Retinal pigment epithelial cell (primary cell): Measurements from ENCODE around the gene ABCD4.

Experiments
- DNase-seq: peaks from one replicate; pipeline ENCODE4 v3.0.0-alpha.2; 2010; ENCODE audit warnings: low read depth
- H3K4me3 ChIP-seq: 2 replicates; pipeline ENCODE4 v1.5.1; 2011; ENCODE audit warnings: mild to moderate bottlenecking, low read length, control low read depth, moderate library complexity
- TF ChIP-seq, protein P1 (sequence below): conservative IDR thresholded peaks from 2 replicates; pipeline ENCODE4 v1.5.1; 2011; ENCODE audit warnings: low read depth, low read length, control low read depth, inconsistent platforms

The ABCD4 gene

GRCh38 chr14:74241652-74242017, 61.1 kb downstream of the ABCD4 start:
- no peak overlapping the region for H3K4me3 ChIP-seq
- TF ChIP-seq, protein P1, sequence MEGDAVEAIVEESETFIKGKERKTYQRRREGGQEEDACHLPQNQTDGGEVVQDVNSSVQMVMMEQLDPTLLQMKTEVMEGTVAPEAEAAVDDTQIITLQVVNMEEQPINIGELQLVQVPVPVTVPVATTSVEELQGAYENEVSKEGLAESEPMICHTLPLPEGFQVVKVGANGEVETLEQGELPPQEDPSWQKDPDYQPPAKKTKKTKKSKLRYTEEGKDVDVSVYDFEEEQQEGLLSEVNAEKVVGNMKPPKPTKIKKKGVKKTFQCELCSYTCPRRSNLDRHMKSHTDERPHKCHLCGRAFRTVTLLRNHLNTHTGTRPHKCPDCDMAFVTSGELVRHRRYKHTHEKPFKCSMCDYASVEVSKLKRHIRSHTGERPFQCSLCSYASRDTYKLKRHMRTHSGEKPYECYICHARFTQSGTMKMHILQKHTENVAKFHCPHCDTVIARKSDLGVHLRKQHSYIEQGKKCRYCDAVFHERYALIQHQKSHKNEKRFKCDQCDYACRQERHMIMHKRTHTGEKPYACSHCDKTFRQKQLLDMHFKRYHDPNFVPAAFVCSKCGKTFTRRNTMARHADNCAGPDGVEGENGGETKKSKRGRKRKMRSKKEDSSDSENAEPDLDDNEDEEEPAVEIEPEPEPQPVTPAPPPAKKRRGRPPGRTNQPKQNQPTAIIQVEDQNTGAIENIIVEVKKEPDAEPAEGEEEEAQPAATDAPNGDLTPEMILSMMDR, result no peak
- no peak for DNase-seq

DNA sequence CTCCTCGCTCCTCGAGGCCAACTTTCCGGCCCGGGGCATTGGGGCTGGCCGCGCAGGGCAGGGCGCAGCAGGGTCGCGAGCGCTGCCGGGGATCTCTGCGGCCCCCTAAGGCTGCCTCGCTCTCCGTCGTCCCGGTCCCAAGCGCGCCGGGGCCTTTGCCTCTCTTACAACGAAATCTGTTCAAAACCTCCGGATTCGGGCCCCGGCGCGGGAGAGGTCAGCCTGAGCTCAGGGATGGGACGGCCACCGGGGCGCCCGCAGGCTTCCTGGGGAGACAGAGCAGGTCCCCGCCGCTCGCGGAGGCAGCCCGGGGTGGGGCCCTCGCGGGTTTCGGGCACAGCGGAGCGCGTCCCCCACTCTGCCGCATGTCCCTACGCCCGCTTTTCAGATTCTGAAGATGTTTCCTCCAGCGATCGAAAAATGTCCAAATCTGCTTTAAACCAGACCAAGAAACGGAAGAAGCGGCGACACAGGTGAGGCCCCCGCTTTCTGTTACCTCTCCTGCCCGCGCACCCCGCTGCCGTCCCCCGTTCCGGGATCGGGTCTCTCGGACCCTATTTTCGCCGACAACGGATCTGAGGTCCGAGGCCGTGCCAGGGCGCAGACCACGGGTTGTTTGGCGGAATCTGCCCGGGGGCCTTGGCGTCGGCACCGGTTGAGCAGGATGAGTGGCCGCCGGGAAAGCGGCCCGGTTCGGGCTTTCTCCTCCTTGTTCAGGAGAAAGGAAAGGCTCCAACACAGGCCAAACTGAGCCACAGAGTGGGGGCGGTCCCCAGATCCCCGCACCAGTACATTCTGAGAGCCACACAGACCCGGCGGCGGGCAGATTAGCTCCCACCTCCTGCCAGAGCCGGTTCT, 61.7 kb downstream of the ABCD4 start:
- no peak overlapping the region for H3K4me3 ChIP-seq
- TF ChIP-seq, protein P1, result no peak

DNA sequence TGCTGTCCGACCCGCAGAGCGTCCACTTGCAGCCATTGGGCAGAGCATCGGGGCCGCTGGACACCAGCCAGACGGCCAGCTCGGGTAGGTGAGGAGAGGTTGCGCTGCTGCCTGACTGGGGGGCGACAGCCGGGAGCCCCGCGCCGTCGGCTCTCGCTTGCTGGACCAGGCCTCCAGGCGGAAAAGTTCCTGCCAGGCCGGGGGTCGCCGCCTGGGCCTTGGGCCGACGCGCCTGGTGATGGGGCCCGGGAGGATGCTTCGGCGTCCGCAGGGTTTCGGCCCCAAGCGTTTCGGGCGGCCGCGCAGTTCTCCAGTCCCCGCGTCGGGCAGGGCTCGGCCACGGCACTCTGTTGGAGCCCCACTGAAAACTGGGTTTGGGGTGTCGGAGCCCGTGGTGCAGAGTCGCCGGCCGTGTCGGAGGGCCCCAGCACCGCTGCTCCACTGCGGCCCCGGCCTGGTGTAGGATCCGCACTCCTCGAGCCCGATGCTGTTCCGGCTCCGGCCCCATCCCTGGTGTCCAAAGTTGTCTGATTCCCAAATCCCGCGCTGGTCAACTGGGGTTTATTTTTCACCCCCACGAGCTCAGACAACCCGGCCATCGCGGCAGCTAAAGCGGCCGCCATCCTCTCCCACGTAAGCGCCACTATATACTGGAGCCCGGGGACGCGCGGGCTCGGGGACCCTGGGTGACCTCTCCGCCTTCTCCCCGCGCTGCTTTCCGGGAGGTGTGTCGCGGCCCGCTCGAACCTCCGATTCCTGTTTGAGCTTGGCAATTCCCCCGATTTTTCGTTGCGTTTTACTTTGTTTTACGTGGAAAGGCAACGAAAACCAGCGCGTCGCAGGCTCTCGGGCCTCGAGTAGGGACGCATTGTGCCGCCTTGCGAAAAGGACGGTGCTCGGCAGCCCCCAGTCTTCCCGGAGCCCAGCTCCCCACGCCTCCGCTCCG, 62.6 kb downstream of the ABCD4 start:
- no peak overlapping the region for H3K4me3 ChIP-seq
- TF ChIP-seq, protein P1, result no peak
- DNase-seq, result no peak

More for the DNA sequence above, 61.7 kb downstream of the ABCD4 start:
- DNase-seq, result no peak

- TF ChIP-seq, protein P1, result no peak
- DNase-seq, result no peak
- no peak within 1 kb of the TSS for H3K4me3 ChIP-seq
These were observed 63.5 kb downstream of the ABCD4 start, which contains the start of gene VSX2 for GRCh38 chr14:74238974-74239847. VSX2 (plus strand) TSS chr14:74239449; CDS start chr14:74239562, 113 bp downstream.

GRCh38 chr14:74237441-74237840, 65.3 kb downstream of the ABCD4 start:
- H3K4me3 ChIP-seq, result no peak overlapping the region
- TF ChIP-seq, protein P1, result no peak
- no peak for DNase-seq
